CD14-positive monocyte (primary cell): ENCODE measurements around the gene ZNF846. TPM values are rescaled to one million over a fixed set of nuclear protein-coding genes. Genes with fewer than 3 reads are reported as not detected.
A peak's percentile ranks its signal among the peaks of the same experiment; 100 is the strongest.
"Not testable (repeated sequence)": the region's sequence is repeated elsewhere in the genome, so short reads cannot be mapped to it uniquely, and the experiment has no call there.

ENCODE experiments used
- DNase-seq, 3 donors: peaks; one replicate each; pipeline ENCODE4 v3.0.0-alpha.2; 2011 to 2022
- H2AFZ ChIP-seq: 2 replicates; pipeline ENCODE4 v1.6.0; 2012; ENCODE audit warnings: mild to moderate bottlenecking, low read depth, low read length, inconsistent platforms; ENCODE audit not compliant: insufficient read depth, poor library complexity, severe bottlenecking
- H3K27ac ChIP-seq, 2 donors: 1 replicate in 1 of 2; 2 replicates in 1 of 2; pipeline ENCODE4 v1.5.1; 2012 to 2013; ENCODE audit warnings: low read length in 2 of 2, control low read depth in 1 of 2, inconsistent platforms in 1 of 2, low read depth in 1 of 2, mild to moderate bottlenecking in 1 of 2
- H3K27me3 ChIP-seq, 2 donors: one replicate each; pipeline versions ENCODE4 v1.6.0 to v1.6.1; 2011 to 2013; ENCODE audit warnings: low read length in 2 of 2; ENCODE audit not compliant: control insufficient read depth in 2 of 2, insufficient read depth in 2 of 2
- H3K36me3 ChIP-seq, 2 donors: replicated peaks in 1 of 2; 1 replicate in 1 of 2; 2 replicates in 1 of 2; pipeline versions ENCODE4 v1.5.1 to v1.6.1; 2012 to 2013; ENCODE audit warnings: low read length in 2 of 2, control low read depth in 1 of 2, inconsistent platforms in 1 of 2, mild to moderate bottlenecking in 1 of 2; ENCODE audit not compliant: insufficient read depth in 2 of 2, control insufficient read depth in 1 of 2
- H3K4me1 ChIP-seq, 2 donors: 1 replicate in 1 of 2; 2 replicates in 1 of 2; pipeline versions ENCODE4 v1.5.1 to v1.6.1; 2012 to 2013; ENCODE audit warnings: low read length in 2 of 2, control low read depth in 1 of 2, inconsistent platforms in 1 of 2, mild to moderate bottlenecking in 1 of 2, moderate library complexity in 1 of 2; ENCODE audit not compliant: insufficient read depth in 2 of 2, control insufficient read depth in 1 of 2
- H3K4me2 ChIP-seq: replicated peaks from 2 replicates; pipeline ENCODE3; 2012; ENCODE audit warnings: low read length, moderate library complexity, mild to moderate bottlenecking; ENCODE audit not compliant: poor library complexity, severe bottlenecking; ENCODE audit errors: extremely low read depth
- H3K4me3 ChIP-seq, 3 experiments: fragments of 200-600 bp in 1 of 3; sonication (generic) in 1 of 3; replicated peaks in 1 of 3; 1 replicate in 2 of 3; 2 replicates in 1 of 3; pipeline ENCODE4 v1.5.1; 2011 to 2013; ENCODE audit warnings: low read length in 3 of 3, mild to moderate bottlenecking in 3 of 3, control low read depth in 2 of 3, low read depth in 2 of 3, inconsistent platforms in 1 of 3, moderate library complexity in 1 of 3
- H3K79me2 ChIP-seq: 2 replicates; pipeline ENCODE4 v1.6.0; 2012; ENCODE audit warnings: mild to moderate bottlenecking, control low read depth, inconsistent platforms, low read length, moderate library complexity; ENCODE audit not compliant: insufficient read depth
- H3K9ac ChIP-seq: 2 replicates; pipeline ENCODE4 v1.6.0; 2017; ENCODE audit warnings: low read length, mild to moderate bottlenecking; ENCODE audit not compliant: insufficient read depth, poor library complexity, severe bottlenecking
- H3K9me3 ChIP-seq, 2 donors: replicated peaks in 1 of 2; 1 replicate in 1 of 2; 2 replicates in 1 of 2; pipeline versions ENCODE4 v1.5.1 to v1.6.1; 2012 to 2013; ENCODE audit warnings: low read length in 2 of 2, control low read depth in 1 of 2; ENCODE audit not compliant: control insufficient read depth in 1 of 2, insufficient read depth in 1 of 2
- H4K20me1 ChIP-seq: 2 replicates; pipeline ENCODE4 v1.6.0; 2012; ENCODE audit warnings: mild to moderate bottlenecking, low read length, control low read depth, moderate library complexity; ENCODE audit not compliant: insufficient read depth
- H3K27ac Mint-ChIP-seq, 7 donors: one replicate each; pipeline ENCODE4 v1.8.0; 2020; ENCODE audit warnings: mild to moderate bottlenecking in 7 of 7, mixed read lengths in 7 of 7, moderate library complexity in 6 of 7, inconsistent platforms in 2 of 7
- H3K27me3 Mint-ChIP-seq, 3 donors: one replicate each; pipeline ENCODE4 v1.8.0; 2021 to 2022; ENCODE audit warnings: low read depth in 3 of 3, mild to moderate bottlenecking in 3 of 3, mixed read lengths in 3 of 3, moderate library complexity in 3 of 3, inconsistent platforms in 1 of 3
- H3K36me3 Mint-ChIP-seq, 2 donors: one replicate each; pipeline ENCODE4 v1.8.0; 2020; ENCODE audit warnings: mixed read lengths in 2 of 2, inconsistent platforms in 1 of 2, mild to moderate bottlenecking in 1 of 2
- H3K4me1 Mint-ChIP-seq: one replicate; pipeline ENCODE4 v1.8.0; 2020; ENCODE audit warnings: mild to moderate bottlenecking, mixed read lengths
- H3K4me3 Mint-ChIP-seq, 2 donors: one replicate each; pipeline ENCODE4 v1.8.0; 2020; ENCODE audit warnings: mild to moderate bottlenecking in 2 of 2, mixed read lengths in 2 of 2, moderate library complexity in 1 of 2
- H3K9me3 Mint-ChIP-seq, 7 donors: one replicate each; pipeline ENCODE4 v1.8.0; 2020 to 2022; ENCODE audit warnings: mixed read lengths in 7 of 7, mild to moderate bottlenecking in 6 of 7, moderate library complexity in 6 of 7, inconsistent platforms in 2 of 7
- WGBS: methylation state at CpG from one replicate; pipeline ENCODE4 v1.1.5; 2013; ENCODE audit warnings: missing lambda C conversion rate; ENCODE audit not compliant: insufficient coverage; 5-methylcytosine and 5-hydroxymethylcytosine counted together
- intact Hi-C, 2 donors: fragments of 100-400 bp; cut with micrococcal nuclease; formaldehyde crosslinking; loops; one replicate each; pipeline versions ENCODE4 v1.15.0 to v1.15.1; 2023
- polyA plus RNA-seq, 3 donors: library from polyadenylated mRNA; depleted of rRNA in 1 of 3; unstranded in 2 of 3; stranded (reverse) in 1 of 3; fragments of 300-500 nt in 2 of 3; fragments of >200 nt in 1 of 3; fragmentation: Illumina TruSeq in 2 of 3; gene quantifications; 1 replicate in 2 of 3; 2 replicates in 1 of 3; pipeline ENCODE4 v1.2.3, GENCODE V29; 2012 to 2021
- TF ChIP-seq, protein P1 (sequence below): fragments of 200-600 bp; IDR thresholded peaks from one replicate; pipeline ENCODE4 v1.8.0; 2022; ENCODE audit warnings: antibody characterized with exemption, mild to moderate bottlenecking

ZNF846 gene
- polyA plus RNA-seq, 3 donors, result 2.5 to 6.9 (median 6.5) TPM

DNA sequence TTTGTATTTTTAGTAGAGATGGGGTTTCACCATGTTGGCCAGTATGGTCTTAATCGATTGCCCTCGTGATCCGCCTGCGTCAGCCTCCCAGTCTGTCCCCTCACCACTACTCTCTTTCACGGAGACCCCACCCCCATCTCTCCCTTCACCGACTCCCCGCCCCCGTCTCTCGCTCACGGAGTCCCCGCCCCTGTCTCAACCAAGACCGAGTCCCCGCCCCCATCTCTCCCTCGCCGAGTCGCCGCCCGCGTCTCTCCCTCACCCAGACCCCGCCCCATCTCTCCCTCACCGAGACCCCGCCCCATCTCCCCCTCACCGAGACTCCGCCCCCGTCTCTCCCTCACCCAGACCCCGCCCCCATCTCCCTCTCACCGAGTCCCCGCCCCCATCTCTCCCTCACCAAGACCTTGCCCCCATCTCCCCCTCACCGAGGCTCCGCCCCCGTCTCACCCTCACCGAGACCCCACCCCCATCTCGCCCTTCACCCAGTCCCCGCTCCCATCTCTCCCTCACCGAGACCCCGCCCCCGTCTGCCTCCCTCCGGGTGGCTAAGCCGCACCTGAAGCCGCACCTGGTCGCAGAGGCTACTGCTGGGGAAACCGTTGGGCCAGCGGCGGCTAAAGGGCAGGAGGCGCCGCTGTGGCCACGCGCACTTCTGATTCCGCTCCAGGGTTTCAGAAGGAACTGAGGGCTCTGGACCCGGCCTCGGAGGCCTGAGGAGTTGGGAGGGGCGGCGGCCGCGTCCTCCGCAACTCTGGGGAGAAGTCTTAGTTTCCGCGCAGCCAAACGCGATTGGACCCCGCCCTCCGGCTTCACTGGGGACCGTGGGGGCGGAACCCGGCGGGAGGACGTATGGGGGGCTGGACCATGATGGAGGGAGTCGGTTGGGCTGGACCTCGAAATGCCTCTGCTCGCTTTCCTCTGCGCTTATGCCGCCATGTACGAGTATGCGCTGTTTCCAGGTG lies 17.1 kb upstream of the ZNF846 start:
- H4K20me1 ChIP-seq, result no peaks in the 10 kb centered on the region
- H3K4me1 Mint-ChIP-seq, result peaks cover 22% of the 10 kb centered on the region
- peaks cover 0 to 2% (median 0%) of the 10 kb centered on the region in 3 donors for H3K27me3 Mint-ChIP-seq
- intact Hi-C loops, result no loop called here
- H3K27ac Mint-ChIP-seq, result peak overlapping the region; percentile 93 to 98 (median 96)
- peak overlapping the region; percentile 89 to 94 for H3K4me3 Mint-ChIP-seq
- no peaks in the 10 kb centered on the region for H3K9me3 Mint-ChIP-seq
- DNase-seq, result peak; percentile 89 to 94 (median 91)
- H3K79me2 ChIP-seq, result peaks cover 6% of the 10 kb centered on the region
- H2AFZ ChIP-seq, result peak overlapping the region; percentile 77
- peak overlapping the region; percentile 85 for H3K4me2 ChIP-seq
- H3K27me3 ChIP-seq, result no peaks in the 10 kb centered on the region
- TF ChIP-seq, protein P1, sequence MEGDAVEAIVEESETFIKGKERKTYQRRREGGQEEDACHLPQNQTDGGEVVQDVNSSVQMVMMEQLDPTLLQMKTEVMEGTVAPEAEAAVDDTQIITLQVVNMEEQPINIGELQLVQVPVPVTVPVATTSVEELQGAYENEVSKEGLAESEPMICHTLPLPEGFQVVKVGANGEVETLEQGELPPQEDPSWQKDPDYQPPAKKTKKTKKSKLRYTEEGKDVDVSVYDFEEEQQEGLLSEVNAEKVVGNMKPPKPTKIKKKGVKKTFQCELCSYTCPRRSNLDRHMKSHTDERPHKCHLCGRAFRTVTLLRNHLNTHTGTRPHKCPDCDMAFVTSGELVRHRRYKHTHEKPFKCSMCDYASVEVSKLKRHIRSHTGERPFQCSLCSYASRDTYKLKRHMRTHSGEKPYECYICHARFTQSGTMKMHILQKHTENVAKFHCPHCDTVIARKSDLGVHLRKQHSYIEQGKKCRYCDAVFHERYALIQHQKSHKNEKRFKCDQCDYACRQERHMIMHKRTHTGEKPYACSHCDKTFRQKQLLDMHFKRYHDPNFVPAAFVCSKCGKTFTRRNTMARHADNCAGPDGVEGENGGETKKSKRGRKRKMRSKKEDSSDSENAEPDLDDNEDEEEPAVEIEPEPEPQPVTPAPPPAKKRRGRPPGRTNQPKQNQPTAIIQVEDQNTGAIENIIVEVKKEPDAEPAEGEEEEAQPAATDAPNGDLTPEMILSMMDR, result no peak
- H3K9me3 ChIP-seq, result no peaks in the 10 kb centered on the region
- H3K9ac ChIP-seq, result peak overlapping the region; percentile 76
- H3K4me1 ChIP-seq, result peaks cover 9 to 15% of the 10 kb centered on the region in 2 donors
- H3K36me3 ChIP-seq, result no peaks in the 10 kb centered on the region
- 0% methylated on average over 40 of the region's 74 CpGs for WGBS
- peak overlapping the region; percentile 58 to 79 (median 63) for H3K4me3 ChIP-seq
- H3K27ac ChIP-seq, result peak overlapping the region; percentile 83 to 89
- H3K36me3 Mint-ChIP-seq, result no peaks in the 10 kb centered on the region

DNA sequence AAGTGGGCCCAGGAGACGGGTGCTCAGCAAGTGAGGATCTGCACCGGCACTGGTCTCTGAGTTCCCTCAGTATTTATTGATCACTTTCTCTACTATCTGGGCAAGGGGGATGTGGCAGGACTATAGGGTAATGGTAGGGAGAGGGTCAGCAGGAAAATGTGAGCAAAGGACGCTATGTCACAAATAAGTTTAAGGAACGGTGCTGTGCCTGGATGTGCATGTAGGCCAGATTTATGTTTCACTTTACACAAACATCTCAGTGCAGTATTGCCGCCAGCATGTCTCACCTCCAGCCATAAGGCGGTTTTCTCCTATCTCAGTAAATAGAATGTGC lies 15.6 kb upstream of the ZNF846 start:
- Mint-ChIP-seq H3K4me1 (peaks cover 19% of the 10 kb centered on the region), H3K27ac (peak overlapping the region in 4 of 7 donors; percentile 0 to 97 (median 82))
- H3K9me3 Mint-ChIP-seq, H3K4me3 Mint-ChIP-seq, H3K36me3 ChIP-seq, H3K9me3 ChIP-seq, H3K36me3 Mint-ChIP-seq, DNase-seq, H4K20me1 ChIP-seq, H3K4me2 ChIP-seq, intact Hi-C loops, H3K4me3 ChIP-seq, H3K27me3 ChIP-seq, H3K27me3 Mint-ChIP-seq, H3K79me2 ChIP-seq, H3K9ac ChIP-seq: not testable (repeated sequence)
- Histone ChIP-seq H3K27ac (peak overlapping the region in 1 of 2 donors; percentile 83), H2AFZ (peak overlapping the region; percentile 77), H3K4me1 (peaks cover 9 to 15% of the 10 kb centered on the region in 2 donors)
- 92% methylated on average over 2 of the region's 6 CpGs for WGBS
